HG03175 (cell line): ENCODE data around the gene ERMAP.
"Not testable (repeated sequence)": the region's sequence is repeated elsewhere in the genome, so short reads cannot be mapped to it uniquely, and the experiment has no call there.

Experiments
- ATAC-seq: cut with Tn5 transposase; IDR thresholded peaks from one replicate; pipeline ENCODE4 v1.9.1; 2021; ENCODE audit warnings: mild to moderate bottlenecking, moderate library complexity; ENCODE audit not compliant: unreplicated experiment

Gene ERMAP

GRCh38 chr1:42869254-42869653, 52.3 kb downstream of the ERMAP start:
- not testable (repeated sequence) for ATAC-seq

GRCh38 chr1:42869751-42870150, 52.8 kb downstream of the ERMAP start:
- ATAC-seq: not testable (repeated sequence)

GRCh38 chr1:42873108-42873507, 56.2 kb downstream of the ERMAP start:
- not testable (repeated sequence) for ATAC-seq

DNA sequence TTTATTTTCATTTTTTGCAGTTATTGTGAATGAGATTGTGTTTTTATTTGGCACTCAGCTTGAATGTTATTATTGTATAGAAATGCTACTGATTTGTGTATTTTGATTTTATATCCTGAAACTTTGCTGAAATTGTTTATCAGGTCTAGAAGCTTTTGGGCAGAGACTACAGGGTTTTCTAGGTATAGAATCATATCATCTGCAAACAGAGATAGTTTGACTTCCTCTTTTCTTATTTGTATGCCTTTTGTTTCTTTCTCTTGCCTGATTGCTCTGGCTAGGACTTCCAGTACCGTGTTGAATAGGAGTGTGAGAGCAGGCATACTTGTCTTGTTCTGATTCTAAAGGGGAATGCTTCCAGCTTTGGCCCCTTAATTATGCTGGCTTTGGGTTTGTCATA, 56.7 kb downstream of the ERMAP start:
- ATAC-seq: no peak

GRCh38 chr1:42876009-42876408, 59.1 kb downstream of the ERMAP start:
- no peak for ATAC-seq

- ATAC-seq: no peak
Observed at GRCh38 chr1:42877380-42877779, 60.5 kb downstream of the ERMAP start.

DNA sequence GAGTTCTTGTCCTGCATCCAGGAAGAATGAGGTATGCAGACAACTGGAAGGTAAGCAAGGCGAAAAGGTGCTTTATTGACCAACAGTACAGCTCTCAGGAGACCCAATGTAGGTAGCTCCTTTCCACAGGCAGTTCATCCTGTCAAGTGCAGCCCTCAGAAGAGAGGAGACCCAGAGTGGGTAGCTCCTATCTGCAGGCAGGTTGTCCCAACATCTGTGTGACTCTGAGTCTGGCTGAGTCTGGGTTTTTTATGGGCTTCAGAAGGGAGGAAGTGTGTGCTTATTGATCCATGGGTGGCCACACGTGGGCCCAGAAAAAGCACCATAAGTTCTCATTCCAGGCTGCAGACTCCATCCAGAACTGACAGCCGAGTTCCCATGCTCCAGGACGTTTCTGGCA, 63.5 kb downstream of the ERMAP start:
- ATAC-seq: no peak

- no peak for ATAC-seq
Observed at GRCh38 chr1:42886046-42886739, 69.3 kb downstream of the ERMAP start.

GRCh38 chr1:42886800-42887199, 69.9 kb downstream of the ERMAP start:
- ATAC-seq: no peak

DNA sequence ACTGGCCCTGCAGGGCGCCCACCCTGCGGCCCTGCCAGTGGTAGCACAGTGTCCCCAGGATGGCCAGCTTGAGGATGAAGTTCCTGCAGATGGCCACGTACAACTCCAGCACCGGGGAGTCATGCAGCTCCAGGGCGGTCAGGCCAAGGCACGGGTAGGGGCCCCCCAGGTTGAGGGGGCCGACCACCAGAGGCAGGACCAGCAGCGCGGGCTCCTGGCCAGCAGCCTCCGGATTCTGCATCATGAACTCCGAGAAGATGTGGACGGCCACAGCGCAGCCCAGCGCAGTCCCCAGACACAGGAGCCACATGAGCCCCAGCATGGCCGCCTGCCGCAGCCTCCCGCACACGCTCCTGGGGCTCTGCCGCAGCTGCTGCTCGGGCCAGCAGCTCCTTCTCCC, 70.4 kb downstream of the ERMAP start:
- ATAC-seq: no peak

- no peak for ATAC-seq
Observed at GRCh38 chr1:42888013-42888633, 71.2 kb downstream of the ERMAP start.

DNA sequence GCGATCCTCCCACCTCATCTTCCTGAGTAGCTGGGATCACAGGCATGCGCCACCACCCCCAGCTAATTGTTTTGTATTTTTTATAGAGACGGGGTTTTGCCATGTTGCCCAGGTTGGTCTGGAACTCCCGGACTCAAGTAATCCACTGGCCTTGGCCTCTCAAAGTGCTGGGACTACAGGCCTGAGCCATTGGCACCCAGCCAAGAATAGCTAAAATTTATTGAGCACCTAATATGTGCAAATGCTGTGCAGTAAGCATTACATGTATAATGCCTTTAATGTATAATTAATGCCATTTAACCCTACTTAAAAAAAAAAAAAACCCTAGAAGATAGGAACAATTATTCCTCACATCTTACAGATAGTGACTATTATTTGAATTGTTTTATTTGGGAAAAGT, 72.3 kb downstream of the ERMAP start:
- no peak for ATAC-seq

- ATAC-seq: no peak
Observed at GRCh38 chr1:42891465-42892138, 74.7 kb downstream of the ERMAP start.
